HG03095 (cell line): ENCODE results near the gene PPP2R2D.

Experiments used
- ATAC-seq: cut with Tn5 transposase; IDR thresholded peaks from one replicate; pipeline ENCODE4 v1.9.1; 2021; ENCODE audit warnings: moderate library complexity; ENCODE audit not compliant: unreplicated experiment

The PPP2R2D gene

DNA sequence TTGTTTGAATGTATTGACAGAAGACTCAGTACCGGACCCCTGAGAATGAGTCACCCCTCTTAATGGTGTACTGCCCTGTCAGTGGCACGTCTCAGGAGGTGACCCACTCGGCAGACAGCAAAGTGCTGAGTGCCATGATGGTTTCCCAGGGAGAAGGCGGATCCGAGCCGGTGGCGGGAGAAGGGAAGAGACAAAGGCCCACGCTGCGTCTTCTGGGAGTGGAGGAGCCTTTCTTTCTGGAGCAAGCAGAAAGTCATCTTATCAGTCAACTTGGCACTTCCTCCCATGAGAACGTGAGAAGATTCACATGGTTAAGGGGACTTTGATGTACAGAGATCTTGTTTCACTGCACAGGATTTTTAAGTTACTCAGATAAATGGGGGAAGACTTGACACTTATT, 14.6 kb upstream of the PPP2R2D start:
- no peak for ATAC-seq

- no peak for ATAC-seq
Observed at GRCh38 chr10:131888186-131888604, 12.6 kb upstream of the PPP2R2D start.

- no peak for ATAC-seq
Observed at GRCh38 chr10:131889755-131890154, 11.1 kb upstream of the PPP2R2D start.

DNA sequence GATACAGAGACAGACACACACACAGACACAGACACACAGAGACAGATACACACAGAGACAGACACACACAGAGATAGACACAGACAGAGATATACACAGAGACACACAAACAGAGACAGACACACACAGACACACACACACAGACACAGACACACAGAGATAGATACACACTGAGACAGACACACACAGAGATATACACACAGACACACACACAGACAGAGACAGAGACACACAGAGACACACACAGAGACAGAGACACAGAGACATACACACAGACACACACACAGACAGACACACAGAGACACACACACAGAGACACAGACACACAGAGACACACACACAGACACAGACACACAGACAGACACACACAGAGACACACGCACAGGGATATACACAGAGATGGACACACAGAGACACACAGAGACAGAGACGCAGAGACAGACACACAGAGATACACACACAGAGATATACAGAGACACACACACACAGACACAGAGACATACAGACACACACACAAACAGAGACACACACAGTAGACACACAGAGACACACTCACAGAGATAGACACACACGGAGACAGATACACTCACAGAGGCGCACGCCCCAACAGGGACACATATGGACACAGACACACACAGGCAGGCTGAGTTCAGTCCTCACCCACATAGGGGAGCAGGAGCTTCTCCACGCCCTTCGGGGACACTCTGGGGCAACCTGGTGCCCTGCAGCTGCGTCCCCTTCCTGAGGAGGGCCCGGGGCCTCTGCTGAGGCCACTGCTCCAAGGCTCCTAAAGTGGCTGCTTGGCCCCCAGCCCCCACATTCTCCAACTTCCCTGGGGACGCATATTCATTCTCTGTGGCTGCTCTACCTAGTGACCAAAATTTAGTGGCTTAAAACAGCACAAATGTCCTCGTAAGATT, 10.3 kb upstream of the PPP2R2D start:
- no peak for ATAC-seq

DNA sequence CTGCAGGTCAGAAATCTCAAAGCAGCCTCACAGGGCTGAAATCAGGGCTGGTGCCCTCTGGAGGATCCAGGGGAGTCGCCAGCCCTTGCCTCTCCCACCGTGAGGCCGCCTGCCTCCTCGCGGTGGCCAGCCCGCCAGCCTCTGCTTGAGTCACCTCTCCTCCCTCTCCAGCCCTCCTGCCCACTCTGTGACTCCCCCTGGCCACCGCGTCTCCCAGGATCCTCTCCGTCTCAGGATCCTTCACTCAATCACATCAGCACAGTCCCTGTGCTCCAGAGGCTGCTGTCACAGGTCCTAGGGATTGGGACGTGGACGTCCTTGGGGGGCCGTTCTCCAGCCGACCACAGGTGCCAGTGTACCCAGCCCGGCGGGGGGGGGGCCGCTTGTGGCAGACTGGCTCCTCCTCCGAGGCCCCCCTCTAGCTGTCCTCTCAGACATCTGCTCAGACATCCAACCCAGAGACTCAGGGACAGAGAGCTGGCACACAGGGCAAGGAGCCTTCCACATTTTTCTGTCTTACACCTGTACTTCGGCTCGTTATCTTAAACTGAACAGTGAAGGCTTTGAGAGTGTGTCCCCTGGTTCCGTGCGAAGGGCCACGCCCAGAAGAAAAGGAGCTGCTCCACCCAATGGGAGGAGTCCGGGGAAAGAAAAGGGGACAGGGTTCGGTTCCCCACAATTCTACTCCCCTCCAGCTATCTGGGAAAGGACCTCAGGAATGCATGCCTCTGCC, 9.4 kb upstream of the PPP2R2D start:
- ATAC-seq, result no peak

DNA sequence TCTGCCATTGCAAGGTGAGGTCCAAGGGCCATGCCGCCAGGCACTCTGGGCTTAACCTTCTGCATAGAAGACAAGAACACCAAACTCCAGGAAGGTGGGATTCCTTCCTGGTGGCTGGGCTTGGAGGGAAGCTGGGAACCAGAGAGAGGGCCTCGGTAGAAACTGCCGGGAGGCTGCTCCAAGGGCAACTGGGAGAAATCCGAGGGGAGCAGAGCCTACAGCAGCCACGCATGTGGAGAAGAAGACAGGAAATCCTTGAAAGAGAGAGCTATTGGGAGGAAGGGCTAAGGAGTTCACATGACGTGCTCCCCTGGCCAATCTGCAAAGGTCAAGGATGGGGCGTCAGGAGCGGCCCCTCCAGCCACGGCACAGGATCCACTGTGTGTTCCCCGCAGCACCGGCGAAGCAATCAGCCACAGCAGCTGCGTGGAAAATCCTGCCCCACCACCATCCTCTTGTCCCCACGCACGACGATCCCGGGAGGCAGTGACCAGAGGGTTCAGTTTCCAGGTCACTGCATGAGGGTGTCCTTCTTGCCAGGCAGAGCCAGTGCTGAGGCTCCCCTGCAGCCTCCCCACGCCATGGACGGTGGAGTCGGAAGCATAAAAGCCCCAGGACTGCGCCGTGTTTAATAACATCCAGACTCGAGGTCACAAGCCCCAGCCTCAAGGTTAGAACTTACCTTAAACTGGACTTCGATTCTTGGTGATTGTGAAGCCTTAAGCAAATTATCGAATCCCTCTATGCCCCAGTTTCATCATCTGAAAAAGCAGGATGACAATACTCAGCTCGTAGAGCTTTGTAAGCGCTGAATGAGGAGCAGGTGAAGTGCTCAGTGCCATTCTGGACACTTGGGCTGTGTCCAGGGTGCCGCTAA, 8.6 kb upstream of the PPP2R2D start:
- no peak for ATAC-seq

DNA sequence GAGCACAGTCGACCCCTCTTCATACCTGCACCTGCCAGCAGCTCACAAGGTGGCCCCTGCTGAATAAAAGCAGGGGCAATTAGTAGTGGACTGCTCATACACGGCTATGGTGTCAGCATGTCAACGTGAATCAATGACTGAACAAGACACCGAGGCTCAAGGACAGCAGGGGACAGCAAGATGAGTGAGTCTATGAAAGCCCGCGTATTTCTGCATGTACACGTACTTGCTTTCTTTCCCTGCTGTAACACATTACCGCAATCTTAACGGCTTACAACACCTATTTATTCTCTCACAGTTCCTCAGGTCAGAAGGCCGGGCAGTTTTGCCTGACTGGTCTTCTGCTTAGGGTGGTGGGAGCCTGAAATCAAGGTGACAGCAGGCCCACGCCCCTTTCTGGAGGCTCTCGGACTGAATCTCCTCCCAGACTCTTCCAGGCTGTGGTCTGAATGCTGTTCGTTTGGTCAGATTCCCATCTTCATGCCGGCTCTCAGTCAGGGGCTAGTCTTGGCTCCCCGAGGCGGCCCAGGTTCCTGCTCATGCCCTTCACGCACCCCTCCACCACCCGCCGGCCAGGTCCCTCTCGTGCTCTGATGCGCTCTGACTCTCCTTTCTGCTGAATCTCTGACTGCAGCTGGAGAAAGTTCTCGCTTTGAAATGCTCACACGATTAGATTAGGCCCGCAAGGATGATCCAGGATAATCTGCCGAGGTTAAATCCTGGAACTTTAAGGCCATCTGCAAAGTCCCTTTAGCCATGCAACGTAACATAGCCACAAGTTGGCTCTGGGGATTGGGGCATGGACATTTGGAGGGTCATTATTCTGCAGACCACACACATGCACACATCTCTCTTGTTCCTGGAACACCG, 7.8 kb upstream of the PPP2R2D start:
- no peak for ATAC-seq

- no peak for ATAC-seq
Observed at GRCh38 chr10:131895116-131895515, 5.7 kb upstream of the PPP2R2D start.

GRCh38 chr10:131896403-131896802, 4.4 kb upstream of the PPP2R2D start:
- ATAC-seq, result no peak

- no peak for ATAC-seq
Observed at GRCh38 chr10:131897297-131897899, 3.4 kb upstream of the PPP2R2D start.

- no peak for ATAC-seq
Observed at GRCh38 chr10:131898061-131898460, 2.7 kb upstream of the PPP2R2D start.

DNA sequence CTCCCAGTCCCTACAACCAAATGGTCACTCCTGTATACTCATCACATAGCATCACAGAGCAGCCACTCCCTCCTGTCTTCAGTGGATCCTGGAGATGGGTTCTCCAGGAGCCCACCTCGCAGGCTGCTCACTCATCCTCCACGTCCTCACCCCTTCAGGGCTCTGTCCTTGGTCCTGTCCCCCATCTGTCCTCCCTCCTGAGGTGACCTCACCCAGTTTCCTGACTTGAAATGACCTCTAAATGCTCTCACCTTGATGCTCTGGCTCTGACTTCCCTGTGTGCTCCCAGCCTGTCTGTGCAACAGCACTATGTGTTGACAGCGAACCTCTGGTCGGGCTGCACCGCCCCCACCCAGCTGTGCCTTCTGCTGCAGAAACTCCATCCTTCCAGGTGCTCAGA, 2.1 kb upstream of the PPP2R2D start:
- no peak for ATAC-seq

GRCh38 chr10:131899116-131899690, 1.6 kb upstream of the PPP2R2D start:
- ATAC-seq, result no peak

GRCh38 chr10:131899695-131900349, 986 bp upstream of the PPP2R2D start:
- no peak for ATAC-seq

GRCh38 chr10:131901181-131901829, 497 bp downstream of the PPP2R2D start:
- peak; percentile 25 for ATAC-seq

DNA sequence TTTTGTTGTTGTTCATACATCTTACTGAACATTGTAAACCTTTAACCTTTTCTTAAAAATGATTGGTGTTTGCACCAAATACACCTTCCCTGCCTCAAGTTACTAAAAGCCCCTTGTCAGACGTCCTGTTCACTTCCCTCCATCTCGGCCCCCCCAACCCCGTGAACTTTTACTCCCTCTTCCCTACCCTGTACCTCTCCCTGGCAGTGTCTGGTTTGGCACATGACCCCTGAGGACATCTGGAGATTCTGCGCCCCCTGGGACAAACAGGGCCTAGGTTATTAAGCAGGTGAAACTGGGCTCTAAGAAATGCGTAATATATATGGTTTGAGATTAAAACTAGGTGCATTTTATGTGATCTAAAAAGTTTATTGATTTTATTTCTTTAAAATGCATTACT, 1.4 kb downstream of the PPP2R2D start:
- ATAC-seq, result no peak

- ATAC-seq, result no peak
Observed at GRCh38 chr10:131902691-131903090, 1.9 kb downstream of the PPP2R2D start.

DNA sequence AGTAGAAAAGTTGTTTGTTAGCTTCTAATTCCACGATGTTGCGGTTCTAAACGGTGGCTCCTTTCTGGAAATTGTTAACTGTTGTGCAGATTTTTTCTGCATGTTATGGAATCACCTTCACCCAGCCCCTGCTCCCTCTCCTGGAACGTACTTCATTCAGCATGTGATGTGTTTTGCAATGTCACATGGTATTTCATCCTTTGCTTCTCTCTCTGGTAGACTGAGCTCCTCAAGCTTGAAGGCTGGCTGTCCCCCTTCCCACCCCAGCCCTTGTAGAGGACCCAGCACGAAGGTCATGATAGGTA, 4.4 kb downstream of the PPP2R2D start:
- no peak for ATAC-seq
